Ovary (tissue), 9 donors: Measurements from ENCODE around the gene TMTC1. TPM values are rescaled to one million over a fixed set of nuclear protein-coding genes. Genes with fewer than 3 reads are reported as not detected.

Source experiments
- DNase-seq, 5 donors: peaks; one replicate each; pipeline ENCODE4 v3.0.0-alpha.2; 2019 to 2020
- H3K27ac ChIP-seq, 2 donors: fragments of 200-600 bp; one replicate each; pipeline versions ENCODE4 v1.5.1 to v1.8.0; 2019 to 2022
- H3K27me3 ChIP-seq: fragments of 200-600 bp; one replicate; pipeline ENCODE4 v1.8.0; 2022
- H3K36me3 ChIP-seq: fragments of 200-600 bp; sonication (generic); one replicate; pipeline ENCODE4 v1.5.1; 2019
- H3K4me1 ChIP-seq: one replicate; pipeline ENCODE4 v1.8.1; 2013; ENCODE audit warnings: mild to moderate bottlenecking, moderate library complexity; ENCODE audit not compliant: insufficient read depth
- H3K4me3 ChIP-seq: fragments of 200-600 bp; sonication (generic); one replicate; pipeline ENCODE4 v1.5.1; 2017
- H3K9me3 ChIP-seq, 2 donors: fragments of 200-600 bp in 1 of 2; sonication (generic) in 1 of 2; one replicate each; pipeline versions ENCODE4 v1.5.1 to v1.8.1; 2013 to 2019; ENCODE audit warnings: mild to moderate bottlenecking in 1 of 2, moderate library complexity in 1 of 2
- CTCF ChIP-seq, 3 donors: fragments of 450-650 bp in 2 of 3; fragments of 200-600 bp in 1 of 3; IDR thresholded peaks; one replicate each; pipeline versions ENCODE4 v1.5.1 to v1.8.0; 2016 to 2022; ENCODE audit warnings: antibody characterized with exemption in 3 of 3, mild to moderate bottlenecking in 1 of 3
- EP300 ChIP-seq: sonication (generic); formaldehyde crosslinking; IDR thresholded peaks from one replicate; pipeline ENCODE4 v1.6.1; 2017; ENCODE audit warnings: antibody characterized with exemption
- POLR2A ChIP-seq: fragments of 450-650 bp; IDR thresholded peaks from one replicate; pipeline ENCODE4 v1.6.1; 2017; ENCODE audit warnings: antibody characterized with exemption, mild to moderate bottlenecking, moderate library complexity
- WGBS, 3 donors: extraction: QIAGEN DNeasy Blood & Tissue Kit in 1 of 3; methylation state at CpG; one replicate each; pipeline versions ENCODE4 v1.1.5 to v1.1.7; 2013 to 2017; 5-methylcytosine and 5-hydroxymethylcytosine counted together
- intact Hi-C, 4 donors: fragments of 100-400 bp; cut with DNase I; formaldehyde crosslinking; loops; one replicate each; pipeline versions ENCODE4 v1.11.0 to v1.15.1; 2022 to 2023
- polyA plus RNA-seq, 2 donors: library from polyadenylated mRNA; stranded (reverse); fragments of 200-250 nt in 1 of 2; fragments of 350-450 nt in 1 of 2; fragmentation: Illumina TruSeq in 1 of 2; extraction: RNeasy Lipid Tissue Mini Kit (QIAGEN cat#74804) in 1 of 2; gene quantifications; one replicate each; pipeline ENCODE4 v1.2.3, GENCODE V29; 2013 to 2014
- total RNA-seq, 7 donors: library from RNA; depleted of rRNA in 2 of 7; stranded (reverse); fragments of >200 nt in 2 of 7; fragmentation: NEBNext Ultra II Directional in 3 of 7; extraction: Animal tissue kit (Norgen Biotek cat#: 25700) in 3 of 7; gene quantifications; one replicate each; pipeline versions ENCODE4 v1.1.0 to v1.2.4, GENCODE V29; 2016 to 2023
- donor health status: DM: no; HTN: no; CAD: no; lungs with moderate emphysema.
- donor health status: DM: no; HTN: no; CAD: no.
- donor health status: Bipolar disorder and iron deficiency.
- donor health status: DM: yes; HTN: yes; CAD: no.
- donor health status: DM: no; HTN: no; CAD: no.
- donor health status: DM: yes; HTN: yes; CAD: no.

TMTC1 gene
- total and polyA plus RNA-seq, 9 donors, result 8.1 to 46.3 (median 21.3) TPM

- no peak for DNase-seq
- Histone ChIP-seq H3K27ac (peak overlapping the region in 1 of 2 donors; percentile 66), H3K27me3 (no peaks in the 10 kb centered on the region), H3K36me3 (no peaks in the 10 kb centered on the region), H3K4me3 (no peak overlapping the region), H3K9me3 (no peaks in the 10 kb centered on the region), H3K4me1 (peaks cover 12% of the 10 kb centered on the region)
- WGBS, 3 donors, result 5 to 12% (median 6%) methylated on average over 4 of the region's 4 CpGs
- TF ChIP-seq CTCF (IDR thresholded peaks at IDR 0.05), result no peak
- no peak for TF ChIP-seq EP300
- no peak for TF ChIP-seq POLR2A
- intact Hi-C loops, result no loop called here
These were observed 202.1 kb downstream of the TMTC1 start for GRCh38 chr12:29581631-29582030.

GRCh38 chr12:29580971-29581370 is 202.8 kb downstream of the TMTC1 start:
- TF ChIP-seq CTCF (IDR thresholded peaks at IDR 0.05) (no peak), POLR2A (no peak), EP300 (no peak)
- no peaks in the 10 kb centered on the region for H3K36me3 ChIP-seq
- no peak for DNase-seq
- H3K9me3 ChIP-seq, result no peaks in the 10 kb centered on the region
- H3K27me3 ChIP-seq, result no peaks in the 10 kb centered on the region
- intact Hi-C loops, result no loop called here
- no peak overlapping the region for H3K27ac ChIP-seq
- no peak overlapping the region for H3K4me3 ChIP-seq
- WGBS, 3 donors, result 63 to 75% (median 67%) methylated on average over 1 of the region's 1 CpG
- H3K4me1 ChIP-seq, result peaks cover 12% of the 10 kb centered on the region

GRCh38 chr12:29578731-29579130 is 205.0 kb downstream of the TMTC1 start:
- H3K27me3 ChIP-seq, result no peaks in the 10 kb centered on the region
- H3K36me3 ChIP-seq, result no peaks in the 10 kb centered on the region
- peaks cover 12% of the 10 kb centered on the region for H3K4me1 ChIP-seq
- no peak overlapping the region for H3K4me3 ChIP-seq
- intact Hi-C loops, result no loop called here
- no peak for TF ChIP-seq CTCF (IDR thresholded peaks at IDR 0.05)
- no peak for TF ChIP-seq EP300
- no peak for TF ChIP-seq POLR2A
- no peak for DNase-seq
- WGBS, 3 donors, result 58 to 64% (median 58%) methylated on average over 3 of the region's 3 CpGs
- H3K9me3 ChIP-seq, result no peaks in the 10 kb centered on the region
- peak overlapping the region in 1 of 2 donors; percentile 24 for H3K27ac ChIP-seq

GRCh38 chr12:29578070-29578469 is 205.7 kb downstream of the TMTC1 start:
- 0 to 6% (median 3%) methylated on average over 1 of the region's 1 CpG for WGBS, 3 donors
- H3K27ac ChIP-seq, result peak overlapping the region in 1 of 2 donors; percentile 24
- H3K36me3 ChIP-seq, result no peaks in the 10 kb centered on the region
- TF ChIP-seq CTCF (IDR thresholded peaks at IDR 0.05), result no peak
- no peak for TF ChIP-seq EP300
- no peak for TF ChIP-seq POLR2A
- no peak for DNase-seq
- no peaks in the 10 kb centered on the region for H3K9me3 ChIP-seq
- no peaks in the 10 kb centered on the region for H3K27me3 ChIP-seq
- peaks cover 11% of the 10 kb centered on the region for H3K4me1 ChIP-seq
- no peak overlapping the region for H3K4me3 ChIP-seq
- intact Hi-C loops, result no loop called here

- H3K9me3 ChIP-seq, result no peaks in the 10 kb centered on the region
- H3K27me3 ChIP-seq, result no peaks in the 10 kb centered on the region
- 86 to 93% (median 88%) methylated on average over 4 of the region's 4 CpGs for WGBS, 3 donors
- no peak for TF ChIP-seq POLR2A
- no peak overlapping the region for H3K4me3 ChIP-seq
- intact Hi-C loops, result no loop called here
- DNase-seq, result no peak
- H3K4me1 ChIP-seq, result no peaks in the 10 kb centered on the region
- H3K36me3 ChIP-seq, result no peaks in the 10 kb centered on the region
- H3K27ac ChIP-seq, result no peak overlapping the region
These were observed 209.2 kb downstream of the TMTC1 start for GRCh38 chr12:29574500-29574899.
